Mesenteric fat pad (tissue), 1 donor: Measurements from ENCODE around the gene VAC14. TPM values are rescaled to one million over a fixed set of nuclear protein-coding genes. Genes with fewer than 3 reads are reported as not detected.
"Not testable (repeated sequence)": the region's sequence is repeated elsewhere in the genome, so short reads cannot be mapped to it uniquely, and the experiment has no call there.

ENCODE experiments used
- DNase-seq: peaks from one replicate; pipeline ENCODE4 v3.0.0-alpha.2; 2020; ENCODE audit warnings: low spot score
- total RNA-seq: library from RNA; stranded (reverse); fragmentation: NEBNext Ultra II Directional; extraction: Animal tissue kit (Norgen Biotek cat#: 25700); gene quantifications from one replicate; pipeline ENCODE4 v1.2.1, GENCODE V29; 2021
- donor health status: DM: yes; HTN: yes; CAD: no.

VAC14 gene
- total RNA-seq, 1 donor from 2014 or later = 37.6 TPM

- DNase-seq = no peak
Measured at GRCh38 chr16:70744366-70744765, 56.6 kb downstream of the VAC14 start.

- DNase-seq = no peak
Measured at GRCh38 chr16:70743791-70744190, 57.2 kb downstream of the VAC14 start.

GRCh38 chr16:70742967-70743366, 58.0 kb downstream of the VAC14 start:
- DNase-seq = not testable (repeated sequence)

GRCh38 chr16:70741783-70742125, 59.2 kb downstream of the VAC14 start:
- DNase-seq = no peak

GRCh38 chr16:70740914-70741782, 59.8 kb downstream of the VAC14 start:
- no peak for DNase-seq

- DNase-seq = no peak
Measured at GRCh38 chr16:70740174-70740913, 60.6 kb downstream of the VAC14 start.

GRCh38 chr16:70739389-70739788, 61.6 kb downstream of the VAC14 start:
- DNase-seq = no peak

GRCh38 chr16:70738083-70738977, 62.6 kb downstream of the VAC14 start:
- DNase-seq = no peak

GRCh38 chr16:70737377-70738082, 63.4 kb downstream of the VAC14 start:
- DNase-seq = no peak

- DNase-seq = no peak
Measured at GRCh38 chr16:70736465-70737376, 64.2 kb downstream of the VAC14 start.

- no peak for DNase-seq
Measured at GRCh38 chr16:70735141-70735979, 65.6 kb downstream of the VAC14 start.

- DNase-seq = no peak
Measured at GRCh38 chr16:70734522-70735095, 66.3 kb downstream of the VAC14 start.

- DNase-seq = no peak
Measured at GRCh38 chr16:70730944-70731343, 70.0 kb downstream of the VAC14 start.

GRCh38 chr16:70730031-70730430, 70.9 kb downstream of the VAC14 start:
- no peak for DNase-seq

- DNase-seq = no peak
Measured at GRCh38 chr16:70729292-70729691, 71.7 kb downstream of the VAC14 start.

GRCh38 chr16:70728150-70728549, 72.8 kb downstream of the VAC14 start:
- no peak for DNase-seq

- no peak for DNase-seq
Measured at GRCh38 chr16:70726892-70727361, 74.0 kb downstream of the VAC14 start.
